ENCODE data around the gene CAMLG.

Gene CAMLG

GRCh38 chr5:134794819-134795218 lies 56.5 kb downstream of the CAMLG start:
- Histone ChIP-seq H3K9me3 (ENCODE audit: insufficient read depth, low read length) (no peaks in the 10 kb centered on the region), H3K4me1 (ENCODE audit: low read length) (peaks cover 13% of the 10 kb centered on the region), H3K4me2 (ENCODE audit: low read length) (no peak overlapping the region), H3K4me3 (ENCODE audit: low read length) (no peak overlapping the region), H3K79me2 (ENCODE audit: low read length) (no peaks in the 10 kb centered on the region), H3K9ac (ENCODE audit: low read length) (no peak overlapping the region), H3K27ac (ENCODE audit: low read length) (no peak overlapping the region), H4K20me1 (ENCODE audit: insufficient read depth, low read length) (no peaks in the 10 kb centered on the region), H3K27me3 (ENCODE audit: low read depth, low read length) (no peaks in the 10 kb centered on the region), H2AFZ (ENCODE audit: low read depth, low read length) (no peak overlapping the region), H3K36me3 (replicated peaks; ENCODE audit: low read depth, low read length) (peaks cover 30% of the 10 kb centered on the region)
- TF ChIP-seq EZH2phosphoT487 (IDR thresholded peaks at IDR 0.05; ENCODE audit: low read depth) (no peak), CTCF (IDR thresholded peaks at IDR 0.05; ENCODE audit: low read depth, low read length) (no peak)

- H3K4me2 ChIP-seq (ENCODE audit: low read length): 0 out of 2 replicates have a peak overlapping the region, but pooled peaks have one; percentile 16
- peaks cover 27% of the 10 kb centered on the region for H3K36me3 ChIP-seq (replicated peaks; ENCODE audit: low read depth, low read length)
- H4K20me1 ChIP-seq (ENCODE audit: insufficient read depth, low read length): no peaks in the 10 kb centered on the region
- H2AFZ ChIP-seq (ENCODE audit: low read depth, low read length): no peak overlapping the region
- H3K27me3 ChIP-seq (ENCODE audit: low read depth, low read length): no peaks in the 10 kb centered on the region
- H3K9me3 ChIP-seq (ENCODE audit: insufficient read depth, low read length): no peaks in the 10 kb centered on the region
- no peak overlapping the region for H3K9ac ChIP-seq (ENCODE audit: low read length)
- TF ChIP-seq CTCF (IDR thresholded peaks at IDR 0.05; ENCODE audit: low read depth, low read length): no peak
- TF ChIP-seq EZH2phosphoT487 (IDR thresholded peaks at IDR 0.05; ENCODE audit: low read depth): no peak
- H3K4me3 ChIP-seq (ENCODE audit: low read length): no peak overlapping the region
- H3K79me2 ChIP-seq (ENCODE audit: low read length): no peaks in the 10 kb centered on the region
- peak overlapping the region; percentile 62 for H3K27ac ChIP-seq (ENCODE audit: low read length)
- peaks cover 13% of the 10 kb centered on the region for H3K4me1 ChIP-seq (ENCODE audit: low read length)
Measured at GRCh38 chr5:134798468-134798867, 60.1 kb downstream of the CAMLG start.
